DMS79 treated with DMSO at 0.1 percent for 48 hours (cell line): Measurements from ENCODE around the gene FSTL4.

ENCODE experiments used
- DNase-seq: peaks from one replicate; lab custom pipeline; 2025; lab: John Stamatoyannopoulos, UW

FSTL4 gene

DNA sequence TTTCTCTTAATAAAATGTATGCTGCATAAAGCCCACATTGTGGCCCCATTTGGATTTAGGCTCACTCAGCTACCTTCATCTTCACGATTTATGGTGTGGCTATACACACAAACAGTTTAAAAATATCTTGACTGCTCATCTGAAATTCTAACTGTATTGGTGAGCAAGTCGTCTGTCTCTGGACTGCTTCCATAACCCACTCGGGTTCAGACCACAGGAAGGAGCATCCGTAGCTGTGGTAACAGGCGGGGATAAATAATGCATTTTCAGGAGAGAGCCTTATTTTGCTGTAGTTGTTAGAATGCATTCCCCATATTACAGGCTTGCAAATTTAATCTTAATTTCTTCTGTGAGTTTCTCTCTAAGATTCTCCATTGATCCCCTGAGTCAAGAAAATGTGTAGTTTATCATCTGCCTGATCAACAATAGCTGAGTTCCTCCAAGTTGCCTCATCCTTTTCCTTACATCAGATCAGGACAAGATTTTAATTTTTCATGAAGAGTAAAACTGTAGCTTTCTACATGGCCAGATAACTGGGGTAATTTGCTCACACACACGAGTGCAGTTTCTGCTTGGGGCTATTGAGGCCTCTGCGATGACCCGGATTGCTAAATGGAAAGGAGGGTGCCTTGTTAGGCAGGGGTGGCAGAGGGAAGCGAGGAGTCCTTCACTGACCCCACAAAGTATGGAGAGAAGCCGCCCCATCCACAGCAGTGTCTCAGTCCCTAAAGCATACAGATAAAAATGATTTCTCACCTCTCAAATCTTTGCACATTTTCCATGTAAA, 133.9 kb downstream of the FSTL4 start:
- DNase-seq: no peak

DNA sequence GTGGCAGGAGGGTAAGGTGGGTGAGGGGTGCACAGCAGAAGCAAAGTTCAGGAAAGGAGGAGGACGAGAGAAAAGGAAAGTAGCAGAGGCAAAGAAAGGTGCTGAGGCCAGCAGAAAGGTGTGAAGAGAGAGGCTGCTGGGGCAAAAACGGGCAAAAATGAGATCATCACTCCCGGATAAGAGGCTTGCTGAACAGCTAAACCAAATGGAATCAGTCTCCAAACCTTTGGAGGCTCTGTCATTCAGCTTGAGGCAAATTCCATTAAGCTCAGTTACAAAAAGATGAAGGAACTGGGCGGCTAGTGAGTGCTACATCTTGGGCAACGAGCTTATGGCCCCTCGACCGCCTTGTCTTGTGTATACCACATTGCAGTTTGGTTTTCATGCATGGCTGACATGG, 136.4 kb downstream of the FSTL4 start:
- no peak for DNase-seq

DNA sequence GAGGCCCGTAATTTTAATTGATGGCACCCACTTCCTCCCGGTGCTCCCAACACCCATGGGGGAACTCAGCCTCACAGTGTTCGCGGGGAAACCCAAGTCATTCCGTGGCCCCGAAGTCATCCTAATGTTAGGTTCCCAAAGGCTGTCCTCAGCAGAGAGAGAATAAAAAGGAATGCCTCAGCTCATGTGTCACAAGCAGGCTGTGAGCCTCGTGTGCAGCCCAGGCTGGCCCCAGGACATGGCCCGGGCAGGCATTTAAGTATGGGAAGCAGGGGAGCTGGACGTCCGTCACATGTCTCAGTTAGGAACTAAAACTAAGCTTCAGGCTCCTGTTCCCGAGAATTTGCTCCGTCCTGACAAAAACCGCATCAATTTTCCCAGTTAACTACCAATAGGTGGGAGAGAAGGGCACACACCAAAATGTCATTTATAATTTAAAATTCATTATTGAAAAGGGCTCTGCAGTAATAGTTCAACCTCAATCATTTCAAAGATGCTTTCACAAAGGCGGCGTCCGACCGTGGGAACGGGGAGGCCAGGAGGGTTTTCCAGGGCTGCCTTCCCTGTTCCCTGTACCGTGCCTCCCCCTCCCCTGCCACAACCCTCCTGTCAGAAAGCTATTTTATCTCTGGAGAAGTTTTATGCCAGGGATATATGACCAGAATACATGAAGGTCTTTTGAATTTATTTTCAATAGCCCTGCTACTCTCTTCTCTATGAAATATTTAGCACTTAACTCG, 137.3 kb downstream of the FSTL4 start:
- DNase-seq: no peak

- no peak for DNase-seq
Observed at GRCh38 chr5:133473291-133473690, 139.1 kb downstream of the FSTL4 start.

- no peak for DNase-seq
Observed at GRCh38 chr5:133472829-133473228, 139.5 kb downstream of the FSTL4 start.

DNA sequence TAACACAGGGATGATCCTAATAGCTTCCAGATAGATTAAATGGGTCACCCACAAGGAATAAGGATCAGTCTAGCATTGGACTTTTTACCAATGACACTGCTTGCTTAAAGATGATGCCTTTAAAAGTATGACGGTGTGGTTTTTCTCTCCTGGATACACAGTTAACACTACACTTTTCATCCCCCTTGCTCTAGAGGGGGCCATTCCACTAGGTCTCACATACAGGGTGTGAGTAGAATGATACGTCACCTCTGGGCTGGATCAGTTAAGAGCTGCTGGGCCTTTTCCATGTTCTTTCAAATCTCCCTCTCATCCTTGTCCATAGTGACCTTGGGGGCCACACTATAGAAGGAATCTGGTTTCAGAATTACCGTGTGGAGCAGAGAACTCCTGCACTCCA, 140.6 kb downstream of the FSTL4 start:
- no peak for DNase-seq

DNA sequence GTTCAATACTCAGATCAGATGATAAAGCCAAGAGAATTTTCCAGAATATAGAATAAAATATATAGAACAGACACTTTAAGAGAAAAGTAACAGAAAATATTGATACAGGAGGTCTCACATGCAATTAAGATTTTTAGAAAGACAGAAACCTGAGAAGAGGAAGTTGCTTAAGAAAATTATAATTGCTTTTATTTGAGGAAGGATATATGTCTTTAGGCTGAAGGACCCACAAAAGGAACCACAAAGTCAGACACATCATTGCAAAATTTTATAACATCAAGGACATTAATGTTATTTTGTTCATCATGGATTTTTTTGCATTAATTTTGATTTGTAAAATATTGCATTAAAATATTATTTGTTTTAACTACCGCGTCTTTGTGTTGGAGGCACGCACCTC, 141.5 kb downstream of the FSTL4 start:
- DNase-seq: no peak

- DNase-seq: no peak
Observed at GRCh38 chr5:133469846-133470245, 142.5 kb downstream of the FSTL4 start.

DNA sequence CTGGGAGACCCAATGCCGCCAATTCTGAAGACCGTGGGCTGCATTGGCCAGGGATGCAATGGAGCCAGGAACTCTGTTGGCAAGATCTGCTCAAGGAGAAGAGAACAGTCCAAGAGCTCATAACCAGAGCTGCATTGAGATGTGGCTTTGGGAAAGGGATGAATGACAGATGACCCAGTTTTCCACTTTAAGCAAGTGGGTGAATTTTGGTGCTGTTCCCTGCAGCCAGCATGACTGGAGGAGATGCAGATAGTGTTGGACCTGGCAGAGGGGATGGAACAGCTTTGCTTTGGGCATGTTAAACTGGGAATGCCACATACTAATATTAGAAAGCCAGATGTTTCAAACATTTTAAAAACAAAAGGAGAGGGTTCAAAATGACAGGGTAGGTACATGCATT, 143.1 kb downstream of the FSTL4 start:
- no peak for DNase-seq

- DNase-seq: no peak
Observed at GRCh38 chr5:133468596-133468995, 143.7 kb downstream of the FSTL4 start.

- DNase-seq: no peak
Observed at GRCh38 chr5:133467826-133468463, 144.4 kb downstream of the FSTL4 start.

DNA sequence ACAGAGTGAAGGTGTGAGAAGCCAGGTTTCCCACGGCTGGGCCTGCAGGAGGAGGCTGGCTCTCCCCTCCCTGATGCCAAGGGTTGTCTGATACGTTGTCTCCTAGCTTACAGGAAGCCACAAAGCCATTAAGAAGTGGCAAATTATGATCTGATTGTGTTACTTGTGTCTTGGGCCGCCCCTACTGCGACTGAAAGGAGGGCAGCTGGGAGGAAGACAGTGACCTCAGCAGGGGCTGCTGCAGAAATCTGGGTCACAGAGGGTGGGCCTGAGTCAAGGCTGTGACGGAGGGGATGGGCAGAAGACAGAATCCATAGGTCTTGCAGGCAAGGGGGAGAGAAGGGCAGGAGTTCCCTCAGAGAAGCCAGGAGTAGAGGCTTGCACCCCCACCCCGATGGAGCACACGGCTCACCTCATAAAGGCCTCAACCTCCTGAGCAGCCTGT, 145.0 kb downstream of the FSTL4 start:
- no peak for DNase-seq

- DNase-seq: no peak
Observed at GRCh38 chr5:133466556-133467334, 145.6 kb downstream of the FSTL4 start.

DNA sequence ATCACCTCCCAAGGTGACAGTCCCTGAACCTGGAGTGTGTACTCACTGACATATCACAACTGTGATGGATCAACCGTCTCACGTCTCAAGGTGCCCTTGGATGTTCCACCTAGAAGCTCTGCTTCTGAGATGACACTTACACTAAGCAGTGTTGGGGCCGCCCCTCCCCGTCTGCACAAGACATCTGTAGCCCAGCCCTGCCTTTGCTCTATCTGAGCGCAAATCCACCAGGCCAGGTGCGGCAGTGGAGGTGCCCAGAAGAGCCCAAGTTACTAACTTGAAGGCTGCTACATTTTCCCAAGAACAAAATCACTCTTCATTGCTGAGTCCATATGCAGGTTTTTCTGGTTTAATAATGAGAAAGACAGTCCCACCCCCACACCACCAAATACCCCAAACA, 148.3 kb downstream of the FSTL4 start:
- no peak for DNase-seq

- peak; percentile 28 for DNase-seq
Observed at GRCh38 chr5:133461796-133462516, 150.4 kb downstream of the FSTL4 start.

- DNase-seq: no peak
Observed at GRCh38 chr5:133460172-133460758, 152.1 kb downstream of the FSTL4 start.

DNA sequence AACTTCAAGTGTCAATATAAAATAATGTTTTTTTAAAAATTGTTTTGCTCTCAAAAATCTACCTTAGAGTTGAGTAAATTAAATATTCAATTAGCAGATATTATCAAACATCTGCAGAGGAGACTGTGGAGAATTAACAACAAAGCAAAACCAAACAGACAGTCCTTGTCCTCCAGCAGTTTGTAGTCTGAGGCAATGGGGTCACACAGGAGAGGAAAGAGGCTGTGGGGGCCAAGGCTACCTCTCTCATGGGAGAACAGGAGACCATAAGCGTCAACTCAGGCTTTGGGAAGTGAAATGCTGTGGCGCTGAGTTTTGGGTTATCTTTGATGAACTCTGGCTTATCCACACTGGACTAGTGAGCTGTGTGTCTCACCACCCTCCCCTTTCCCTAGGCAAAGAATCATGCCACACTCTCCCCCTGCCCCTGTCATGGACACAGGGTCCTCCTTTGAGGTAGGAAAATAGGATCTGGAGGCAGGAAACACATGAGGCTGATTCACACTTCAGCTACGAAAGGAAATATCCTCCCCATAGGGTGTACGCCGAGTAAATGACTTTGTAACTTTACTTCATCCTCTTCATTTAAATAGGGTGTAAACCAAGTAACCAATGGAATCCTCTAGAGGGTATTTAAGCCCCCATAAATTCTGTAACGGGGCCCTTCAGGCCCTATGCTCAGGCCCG, 152.7 kb downstream of the FSTL4 start:
- DNase-seq: no peak

GRCh38 chr5:133458435-133458834, 153.9 kb downstream of the FSTL4 start:
- DNase-seq: no peak

DNA sequence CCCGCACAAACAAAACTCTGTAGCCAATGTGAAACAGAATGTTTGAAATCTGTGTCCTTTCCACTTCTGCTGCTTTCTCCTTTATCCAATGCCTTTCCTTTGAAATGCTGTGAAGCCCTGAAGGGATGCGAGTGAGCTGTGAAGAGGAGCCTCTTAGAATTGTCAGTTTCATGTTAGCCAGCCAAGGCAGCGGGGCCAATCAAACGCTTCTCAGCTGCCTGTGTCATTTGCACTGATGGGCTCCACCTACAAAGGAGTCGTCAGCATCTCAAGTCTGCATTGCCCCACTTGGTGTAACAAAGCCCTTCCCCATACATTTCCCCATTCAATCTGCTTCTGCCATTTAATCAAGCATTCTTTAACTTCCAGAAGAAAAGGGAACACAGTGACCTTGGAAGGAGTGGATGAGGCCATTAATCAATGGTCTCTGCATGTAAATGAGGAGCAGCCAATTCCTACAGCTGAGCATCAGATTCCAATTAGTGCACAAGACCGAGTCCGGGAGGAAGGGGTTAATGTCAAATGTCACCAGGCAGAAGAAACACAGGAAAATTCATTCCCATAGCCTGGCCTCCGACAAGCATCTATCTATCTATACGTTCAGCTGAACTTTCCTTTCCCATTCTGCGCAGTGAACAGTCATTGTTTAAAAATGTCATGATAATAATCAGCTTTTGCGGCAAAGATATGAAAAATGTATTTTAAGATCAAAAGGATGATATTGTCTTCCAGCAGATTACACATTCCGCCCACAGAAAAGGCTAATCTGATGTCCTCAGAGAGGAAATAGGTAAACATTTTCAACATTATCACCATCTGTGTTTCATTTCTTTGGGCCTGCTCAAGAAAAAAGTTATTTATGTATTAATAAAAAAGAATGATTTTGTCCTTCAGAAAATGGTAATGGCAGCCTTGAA, 154.6 kb downstream of the FSTL4 start:
- no peak for DNase-seq
